ENCODE results near the gene ANKRD29.

ANKRD29 gene

DNA sequence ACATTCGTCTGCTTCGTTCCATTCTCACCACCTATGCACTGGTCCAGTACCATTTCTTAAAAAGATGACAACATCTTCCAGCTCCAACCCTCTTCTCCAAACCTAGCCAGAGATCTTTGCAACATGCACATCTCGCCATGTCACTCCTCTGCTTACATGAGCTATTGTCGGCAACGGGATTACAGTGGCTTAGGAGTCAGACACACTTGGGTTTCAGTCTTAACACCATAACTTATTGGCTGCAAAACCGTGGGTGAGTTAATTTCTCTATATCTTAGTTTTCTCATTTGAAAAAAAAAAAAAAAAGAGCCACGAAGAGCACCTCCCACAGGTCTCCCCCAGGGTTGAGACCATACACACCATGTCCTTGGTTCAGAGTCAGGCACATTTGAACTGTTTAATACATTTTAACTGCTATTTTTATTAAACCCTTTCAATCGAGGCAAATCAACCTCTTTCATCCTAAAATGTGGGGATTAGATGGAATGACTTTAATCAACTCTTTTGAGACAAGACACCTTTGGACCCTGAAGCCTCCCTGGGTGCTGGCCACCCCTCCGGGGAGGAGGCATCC lies 889 bp downstream of the ANKRD29 start:
- no peak for FAIRE-seq
- DNase-seq (ENCODE audit: insufficient read length, low spot score) = no peak
- TF ChIP-seq, protein P1, sequence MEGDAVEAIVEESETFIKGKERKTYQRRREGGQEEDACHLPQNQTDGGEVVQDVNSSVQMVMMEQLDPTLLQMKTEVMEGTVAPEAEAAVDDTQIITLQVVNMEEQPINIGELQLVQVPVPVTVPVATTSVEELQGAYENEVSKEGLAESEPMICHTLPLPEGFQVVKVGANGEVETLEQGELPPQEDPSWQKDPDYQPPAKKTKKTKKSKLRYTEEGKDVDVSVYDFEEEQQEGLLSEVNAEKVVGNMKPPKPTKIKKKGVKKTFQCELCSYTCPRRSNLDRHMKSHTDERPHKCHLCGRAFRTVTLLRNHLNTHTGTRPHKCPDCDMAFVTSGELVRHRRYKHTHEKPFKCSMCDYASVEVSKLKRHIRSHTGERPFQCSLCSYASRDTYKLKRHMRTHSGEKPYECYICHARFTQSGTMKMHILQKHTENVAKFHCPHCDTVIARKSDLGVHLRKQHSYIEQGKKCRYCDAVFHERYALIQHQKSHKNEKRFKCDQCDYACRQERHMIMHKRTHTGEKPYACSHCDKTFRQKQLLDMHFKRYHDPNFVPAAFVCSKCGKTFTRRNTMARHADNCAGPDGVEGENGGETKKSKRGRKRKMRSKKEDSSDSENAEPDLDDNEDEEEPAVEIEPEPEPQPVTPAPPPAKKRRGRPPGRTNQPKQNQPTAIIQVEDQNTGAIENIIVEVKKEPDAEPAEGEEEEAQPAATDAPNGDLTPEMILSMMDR (IDR thresholded peaks at IDR 0.05; ENCODE audit: insufficient read depth, missing control alignments) = no peak

DNA sequence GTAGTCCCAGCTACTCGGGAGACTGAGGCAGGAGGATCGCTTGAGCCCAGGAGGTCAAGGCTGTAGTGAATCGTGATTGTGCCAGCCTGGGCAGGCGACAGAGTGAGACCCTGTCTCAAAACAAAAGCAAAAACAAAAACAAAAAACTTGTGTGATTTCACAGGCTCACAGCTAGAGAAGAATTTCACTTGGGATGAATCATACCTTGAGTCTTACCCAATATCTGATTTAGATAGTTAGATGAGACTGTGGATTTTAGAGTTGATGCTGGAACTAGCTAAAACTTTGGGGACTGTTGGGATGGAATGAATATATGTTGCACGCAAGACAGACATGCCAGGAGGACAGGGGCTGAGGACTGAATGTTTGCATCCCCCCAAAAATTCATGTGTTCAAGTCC lies 4.4 kb downstream of the ANKRD29 start:
- FAIRE-seq (no peak), DNase-seq (ENCODE audit: insufficient read length, low spot score) (no peak)
- TF ChIP-seq, protein P1 (IDR thresholded peaks at IDR 0.05; ENCODE audit: insufficient read depth, missing control alignments) = no peak

DNA sequence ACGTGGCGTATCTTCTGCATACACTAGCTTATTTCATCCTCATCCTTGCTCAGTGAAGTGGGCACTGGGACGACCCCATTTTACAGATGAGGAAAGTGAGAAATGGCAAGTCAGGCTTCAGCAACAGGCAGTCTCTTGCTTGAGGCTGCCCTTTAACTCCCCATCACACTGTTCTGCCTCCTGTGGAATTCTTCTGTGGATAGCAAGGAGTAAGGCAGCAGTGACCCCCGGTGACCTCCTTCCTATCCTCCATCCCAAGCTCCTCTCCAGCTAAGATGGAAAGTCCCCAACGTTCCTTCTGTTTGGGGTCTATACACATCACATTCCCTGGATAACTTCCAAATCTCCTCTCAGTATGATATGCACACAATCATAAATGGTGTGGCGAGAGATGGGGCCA lies 10.5 kb downstream of the ANKRD29 start:
- FAIRE-seq = no peak
- no peak for DNase-seq (ENCODE audit: insufficient read length, low spot score)
- TF ChIP-seq, protein P1 (IDR thresholded peaks at IDR 0.05; ENCODE audit: insufficient read depth, missing control alignments) = no peak

DNA sequence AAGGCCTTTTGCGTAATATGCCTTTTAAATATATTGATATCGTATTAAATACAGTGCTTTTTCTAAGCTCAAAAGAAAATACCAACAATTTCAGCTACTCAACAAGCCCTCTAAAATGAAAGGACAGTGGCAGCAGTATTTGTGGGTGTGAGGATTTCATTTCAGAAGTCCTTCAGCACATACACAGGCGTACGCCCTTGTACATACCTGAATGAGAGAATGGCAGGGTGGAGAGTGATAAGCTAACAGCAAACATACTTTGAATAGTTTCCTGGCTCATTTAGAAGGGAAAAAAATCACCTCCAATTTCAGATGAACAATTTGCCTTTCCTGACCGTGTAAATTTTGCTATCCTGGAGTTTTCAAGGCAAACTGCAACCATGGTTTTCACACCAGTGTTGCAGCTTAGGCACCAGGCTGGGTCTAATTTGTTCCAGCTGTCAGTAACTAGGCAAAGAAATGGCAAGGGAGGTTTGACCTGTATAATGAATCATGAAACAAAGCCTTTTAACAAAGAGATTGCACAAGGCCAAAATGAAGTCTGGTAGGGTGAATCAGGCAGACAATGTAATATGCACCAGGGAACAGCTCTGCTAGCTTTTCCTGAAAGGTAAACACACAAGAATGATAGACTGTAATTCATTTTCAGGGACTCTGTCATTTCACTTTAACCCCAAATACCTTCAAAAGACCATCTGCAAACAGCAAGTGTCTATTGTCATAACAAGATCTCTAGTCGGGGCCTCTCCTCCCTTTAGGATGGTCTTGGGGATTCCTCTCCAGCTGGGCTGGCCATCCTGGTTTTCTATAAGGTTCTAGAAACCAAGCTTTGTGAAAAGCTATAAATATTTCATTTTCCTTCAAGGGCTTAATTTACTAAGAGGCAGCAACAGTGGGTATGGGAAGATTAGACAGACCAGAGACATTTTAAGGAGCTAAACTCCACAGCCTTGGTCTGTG lies 11.5 kb downstream of the ANKRD29 start:
- FAIRE-seq (no peak), DNase-seq (ENCODE audit: insufficient read length, low spot score) (no peak)

DNA sequence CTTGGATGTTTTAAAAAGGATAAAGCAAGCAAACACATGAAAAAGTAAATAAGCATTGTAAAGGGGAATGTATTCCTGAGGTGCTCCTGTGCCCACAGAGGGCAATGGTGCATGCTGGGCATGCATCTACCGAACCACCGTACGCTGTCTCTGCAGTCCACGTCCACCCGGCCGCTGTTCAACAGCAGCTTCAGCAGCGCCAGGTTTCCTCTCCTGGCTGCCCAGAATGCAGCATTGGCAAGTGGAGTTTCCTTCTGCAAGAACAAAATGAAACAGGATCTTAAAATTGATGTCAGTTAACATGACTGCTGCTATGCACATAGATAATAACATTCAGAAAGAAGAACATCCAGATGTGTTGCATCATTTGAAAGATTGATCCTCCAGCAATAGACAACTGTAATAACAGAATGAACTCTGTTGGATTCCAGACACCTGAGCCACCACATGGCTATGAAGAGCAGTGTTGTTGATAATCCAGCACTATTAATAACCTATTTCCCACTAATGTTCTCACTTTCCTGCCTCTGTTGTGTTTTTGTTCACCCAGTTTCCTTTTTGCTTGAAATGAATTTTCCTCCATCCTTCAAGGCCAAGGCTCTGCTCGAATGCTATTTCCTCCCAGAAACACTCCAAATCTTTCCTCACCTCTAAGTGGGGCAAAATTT lies 13.6 kb downstream of the ANKRD29 start:
- no peak for DNase-seq (ENCODE audit: insufficient read length, low spot score)
- FAIRE-seq = no peak
- TF ChIP-seq, protein P1 (IDR thresholded peaks at IDR 0.05; ENCODE audit: insufficient read depth, missing control alignments) = no peak

More for the DNA sequence above, 11.5 kb downstream of the ANKRD29 start:
- TF ChIP-seq, protein P1 (IDR thresholded peaks at IDR 0.05; ENCODE audit: insufficient read depth, missing control alignments) = no peak

DNA sequence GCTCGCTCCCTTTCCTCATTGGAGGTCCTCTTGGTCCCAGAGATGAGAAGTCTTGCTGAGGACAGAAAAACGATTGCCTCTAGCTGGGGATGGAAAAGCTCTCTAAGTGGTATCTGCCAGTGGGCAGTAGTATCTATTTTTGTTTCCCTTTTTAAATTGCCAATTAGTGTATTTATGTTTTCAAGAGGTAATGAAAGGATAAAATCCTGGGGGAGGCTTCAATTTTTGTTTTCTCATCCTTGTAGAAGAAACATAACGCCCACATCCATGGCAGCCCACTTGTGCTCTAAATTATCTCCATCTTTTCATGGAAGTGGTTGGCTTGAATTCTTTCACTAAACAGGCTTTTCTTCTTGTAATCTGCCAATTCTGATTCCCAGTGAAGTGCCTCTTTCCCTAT lies 14.3 kb downstream of the ANKRD29 start:
- DNase-seq (ENCODE audit: insufficient read length, low spot score) = no peak
- FAIRE-seq = no peak
- TF ChIP-seq, protein P1 (IDR thresholded peaks at IDR 0.05; ENCODE audit: insufficient read depth, missing control alignments) = no peak

Measured in D721Med (cell line).